ENCODE results near the gene PEPD.

Gene PEPD

DNA sequence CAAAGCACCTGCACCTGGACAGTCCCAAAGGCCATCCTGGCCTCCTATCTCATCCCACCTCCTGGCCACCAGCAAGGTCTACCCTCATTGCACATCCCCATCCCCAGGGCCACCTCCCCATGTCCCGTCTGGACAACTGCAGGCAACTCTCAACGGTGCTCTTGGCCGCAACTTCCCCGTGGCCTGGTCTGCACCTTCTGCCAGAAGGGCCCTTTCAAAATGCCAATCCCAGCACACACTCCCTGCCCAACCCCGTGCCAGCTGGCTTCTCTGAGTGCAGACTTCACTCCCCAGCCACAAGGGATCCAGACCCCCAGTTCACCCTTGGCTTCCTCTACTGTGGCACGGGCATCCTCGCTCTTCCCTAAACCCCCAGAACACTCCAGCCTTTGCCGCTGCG, 8.2 kb downstream of the PEPD start:
- TF ChIP-seq GABPA (IDR thresholded peaks at IDR 0.05; ENCODE audit: low read depth) = no peak
- TF ChIP-seq, protein P1, sequence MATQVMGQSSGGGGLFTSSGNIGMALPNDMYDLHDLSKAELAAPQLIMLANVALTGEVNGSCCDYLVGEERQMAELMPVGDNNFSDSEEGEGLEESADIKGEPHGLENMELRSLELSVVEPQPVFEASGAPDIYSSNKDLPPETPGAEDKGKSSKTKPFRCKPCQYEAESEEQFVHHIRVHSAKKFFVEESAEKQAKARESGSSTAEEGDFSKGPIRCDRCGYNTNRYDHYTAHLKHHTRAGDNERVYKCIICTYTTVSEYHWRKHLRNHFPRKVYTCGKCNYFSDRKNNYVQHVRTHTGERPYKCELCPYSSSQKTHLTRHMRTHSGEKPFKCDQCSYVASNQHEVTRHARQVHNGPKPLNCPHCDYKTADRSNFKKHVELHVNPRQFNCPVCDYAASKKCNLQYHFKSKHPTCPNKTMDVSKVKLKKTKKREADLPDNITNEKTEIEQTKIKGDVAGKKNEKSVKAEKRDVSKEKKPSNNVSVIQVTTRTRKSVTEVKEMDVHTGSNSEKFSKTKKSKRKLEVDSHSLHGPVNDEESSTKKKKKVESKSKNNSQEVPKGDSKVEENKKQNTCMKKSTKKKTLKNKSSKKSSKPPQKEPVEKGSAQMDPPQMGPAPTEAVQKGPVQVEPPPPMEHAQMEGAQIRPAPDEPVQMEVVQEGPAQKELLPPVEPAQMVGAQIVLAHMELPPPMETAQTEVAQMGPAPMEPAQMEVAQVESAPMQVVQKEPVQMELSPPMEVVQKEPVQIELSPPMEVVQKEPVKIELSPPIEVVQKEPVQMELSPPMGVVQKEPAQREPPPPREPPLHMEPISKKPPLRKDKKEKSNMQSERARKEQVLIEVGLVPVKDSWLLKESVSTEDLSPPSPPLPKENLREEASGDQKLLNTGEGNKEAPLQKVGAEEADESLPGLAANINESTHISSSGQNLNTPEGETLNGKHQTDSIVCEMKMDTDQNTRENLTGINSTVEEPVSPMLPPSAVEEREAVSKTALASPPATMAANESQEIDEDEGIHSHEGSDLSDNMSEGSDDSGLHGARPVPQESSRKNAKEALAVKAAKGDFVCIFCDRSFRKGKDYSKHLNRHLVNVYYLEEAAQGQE (IDR thresholded peaks at IDR 0.05; ENCODE audit: insufficient replicate concordance, low read depth) = no peak
- TF ChIP-seq SPI1 (IDR thresholded peaks at IDR 0.05; ENCODE audit: borderline replicate concordance, low read depth) = no peak
- TF ChIP-seq, protein P2, sequence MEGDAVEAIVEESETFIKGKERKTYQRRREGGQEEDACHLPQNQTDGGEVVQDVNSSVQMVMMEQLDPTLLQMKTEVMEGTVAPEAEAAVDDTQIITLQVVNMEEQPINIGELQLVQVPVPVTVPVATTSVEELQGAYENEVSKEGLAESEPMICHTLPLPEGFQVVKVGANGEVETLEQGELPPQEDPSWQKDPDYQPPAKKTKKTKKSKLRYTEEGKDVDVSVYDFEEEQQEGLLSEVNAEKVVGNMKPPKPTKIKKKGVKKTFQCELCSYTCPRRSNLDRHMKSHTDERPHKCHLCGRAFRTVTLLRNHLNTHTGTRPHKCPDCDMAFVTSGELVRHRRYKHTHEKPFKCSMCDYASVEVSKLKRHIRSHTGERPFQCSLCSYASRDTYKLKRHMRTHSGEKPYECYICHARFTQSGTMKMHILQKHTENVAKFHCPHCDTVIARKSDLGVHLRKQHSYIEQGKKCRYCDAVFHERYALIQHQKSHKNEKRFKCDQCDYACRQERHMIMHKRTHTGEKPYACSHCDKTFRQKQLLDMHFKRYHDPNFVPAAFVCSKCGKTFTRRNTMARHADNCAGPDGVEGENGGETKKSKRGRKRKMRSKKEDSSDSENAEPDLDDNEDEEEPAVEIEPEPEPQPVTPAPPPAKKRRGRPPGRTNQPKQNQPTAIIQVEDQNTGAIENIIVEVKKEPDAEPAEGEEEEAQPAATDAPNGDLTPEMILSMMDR (IDR thresholded peaks at IDR 0.05; ENCODE audit: insufficient read depth, low read length) = no peak
- TF ChIP-seq POLR2AphosphoS5 (IDR thresholded peaks at IDR 0.05; ENCODE audit: low read depth) = no peak
- Histone ChIP-seq H3K27ac (replicated peaks) (no peak overlapping the region), H3K4me3 (replicated peaks; ENCODE audit: insufficient read depth, low read length) (no peak overlapping the region), H3K27me3 (ENCODE audit: insufficient read depth, poor library complexity, severe bottlenecking) (peaks cover 11% of the 10 kb centered on the region)
- DNase-seq (ENCODE audit: low read depth in 1 of 2, low spot score in 1 of 2) = no peak

DNA sequence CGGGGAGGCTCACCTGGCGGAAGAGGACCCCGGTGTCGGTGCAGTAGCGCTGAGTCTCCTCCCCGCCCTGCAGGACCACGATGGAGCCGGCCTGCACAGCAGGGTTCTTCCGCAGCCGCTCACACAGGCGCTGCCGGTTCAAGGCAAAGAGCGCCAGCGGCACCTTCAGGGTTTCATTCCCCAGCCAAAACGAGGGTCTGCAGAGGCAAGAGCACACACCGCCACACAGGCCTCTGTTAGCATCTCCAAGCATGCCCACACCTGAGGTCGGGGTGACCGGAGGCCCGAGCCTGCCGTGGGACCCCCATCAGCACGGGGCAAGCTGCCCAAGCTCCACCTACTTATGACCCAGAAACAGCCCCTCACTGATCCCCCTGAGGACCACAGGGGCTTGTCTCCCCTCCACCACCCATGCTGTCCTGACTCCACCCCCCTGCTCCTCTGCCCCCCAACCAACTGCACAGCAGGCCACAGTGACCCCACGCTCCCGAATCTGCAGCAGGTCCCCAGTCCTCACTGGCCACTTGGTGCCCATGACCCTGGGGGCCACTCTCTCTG, 8.9 kb downstream of the PEPD start:
- DNase-seq (ENCODE audit: low read depth in 1 of 2, low spot score in 1 of 2) = no peak
- H3K27ac ChIP-seq (replicated peaks) = no peak overlapping the region
- peaks cover 11% of the 10 kb centered on the region for H3K27me3 ChIP-seq (ENCODE audit: insufficient read depth, poor library complexity, severe bottlenecking)
- no peak overlapping the region for H3K4me3 ChIP-seq (replicated peaks; ENCODE audit: insufficient read depth, low read length)
- TF ChIP-seq GABPA (IDR thresholded peaks at IDR 0.05; ENCODE audit: low read depth) (no peak), POLR2AphosphoS5 (IDR thresholded peaks at IDR 0.05; ENCODE audit: low read depth) (no peak), SPI1 (IDR thresholded peaks at IDR 0.05; ENCODE audit: borderline replicate concordance, low read depth) (no peak)
- TF ChIP-seq, protein P2 (IDR thresholded peaks at IDR 0.05; ENCODE audit: insufficient read depth, low read length) = no peak
- TF ChIP-seq, protein P1 (IDR thresholded peaks at IDR 0.05; ENCODE audit: insufficient replicate concordance, low read depth) = no peak

DNA sequence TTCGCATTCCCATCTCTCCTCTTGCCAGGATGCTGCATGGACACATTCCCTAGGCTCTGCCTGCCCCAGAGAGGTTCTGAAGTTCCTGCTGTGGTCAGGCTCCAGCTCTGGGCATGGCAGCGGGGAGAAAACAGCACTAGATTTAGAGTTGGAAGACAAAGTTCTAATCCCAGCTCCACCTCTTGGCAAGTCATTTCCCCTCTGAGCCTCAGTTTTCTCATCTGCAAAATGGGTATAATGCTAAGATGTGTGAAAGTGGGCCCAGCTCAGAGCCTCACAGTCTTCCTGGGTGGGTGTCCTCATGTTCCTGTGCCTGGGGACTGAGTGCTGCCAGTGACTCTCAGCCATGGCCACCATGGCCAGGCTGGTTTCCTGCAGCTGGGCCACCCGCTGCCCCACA, 9.6 kb downstream of the PEPD start:
- TF ChIP-seq, protein P2 (IDR thresholded peaks at IDR 0.05; ENCODE audit: insufficient read depth, low read length) = no peak
- TF ChIP-seq GABPA (IDR thresholded peaks at IDR 0.05; ENCODE audit: low read depth) (no peak), POLR2AphosphoS5 (IDR thresholded peaks at IDR 0.05; ENCODE audit: low read depth) (no peak), SPI1 (IDR thresholded peaks at IDR 0.05; ENCODE audit: borderline replicate concordance, low read depth) (no peak)
- TF ChIP-seq, protein P1 (IDR thresholded peaks at IDR 0.05; ENCODE audit: insufficient replicate concordance, low read depth) = no peak
- H3K4me3 ChIP-seq (replicated peaks; ENCODE audit: insufficient read depth, low read length) = no peak overlapping the region
- H3K27me3 ChIP-seq (ENCODE audit: insufficient read depth, poor library complexity, severe bottlenecking) = peaks cover 11% of the 10 kb centered on the region
- DNase-seq (ENCODE audit: low read depth in 1 of 2, low spot score in 1 of 2) = no peak
- no peak overlapping the region for H3K27ac ChIP-seq (replicated peaks)

Measured in HL-60 (cell line).